ENCODE data around the gene NTPCR.

NTPCR gene

DNA sequence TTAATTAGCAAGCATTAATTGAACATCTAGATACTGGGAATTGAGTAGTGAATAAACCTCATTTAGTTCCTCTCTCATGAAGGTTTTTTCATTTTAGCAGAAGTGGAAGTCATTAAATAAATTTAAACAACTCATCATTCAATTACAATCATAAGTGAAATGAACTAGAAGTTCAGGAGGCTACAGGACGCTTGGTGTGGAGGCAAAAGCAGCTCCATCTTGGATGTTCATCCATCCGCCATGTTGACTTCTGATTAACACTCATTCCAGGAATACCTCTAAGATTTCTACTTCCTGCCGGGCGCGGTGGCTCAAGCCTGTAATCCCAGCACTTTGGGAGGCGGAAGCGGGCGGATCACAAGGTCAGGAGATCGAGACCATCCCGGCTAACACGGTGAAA is 11.5 kb upstream of the NTPCR start:
- no peak for TF ChIP-seq GABPA (IDR thresholded peaks at IDR 0.05; ENCODE audit: low read depth)
- TF ChIP-seq POLR2AphosphoS5 (IDR thresholded peaks at IDR 0.05; ENCODE audit: low read depth) = no peak
- TF ChIP-seq, protein P1, sequence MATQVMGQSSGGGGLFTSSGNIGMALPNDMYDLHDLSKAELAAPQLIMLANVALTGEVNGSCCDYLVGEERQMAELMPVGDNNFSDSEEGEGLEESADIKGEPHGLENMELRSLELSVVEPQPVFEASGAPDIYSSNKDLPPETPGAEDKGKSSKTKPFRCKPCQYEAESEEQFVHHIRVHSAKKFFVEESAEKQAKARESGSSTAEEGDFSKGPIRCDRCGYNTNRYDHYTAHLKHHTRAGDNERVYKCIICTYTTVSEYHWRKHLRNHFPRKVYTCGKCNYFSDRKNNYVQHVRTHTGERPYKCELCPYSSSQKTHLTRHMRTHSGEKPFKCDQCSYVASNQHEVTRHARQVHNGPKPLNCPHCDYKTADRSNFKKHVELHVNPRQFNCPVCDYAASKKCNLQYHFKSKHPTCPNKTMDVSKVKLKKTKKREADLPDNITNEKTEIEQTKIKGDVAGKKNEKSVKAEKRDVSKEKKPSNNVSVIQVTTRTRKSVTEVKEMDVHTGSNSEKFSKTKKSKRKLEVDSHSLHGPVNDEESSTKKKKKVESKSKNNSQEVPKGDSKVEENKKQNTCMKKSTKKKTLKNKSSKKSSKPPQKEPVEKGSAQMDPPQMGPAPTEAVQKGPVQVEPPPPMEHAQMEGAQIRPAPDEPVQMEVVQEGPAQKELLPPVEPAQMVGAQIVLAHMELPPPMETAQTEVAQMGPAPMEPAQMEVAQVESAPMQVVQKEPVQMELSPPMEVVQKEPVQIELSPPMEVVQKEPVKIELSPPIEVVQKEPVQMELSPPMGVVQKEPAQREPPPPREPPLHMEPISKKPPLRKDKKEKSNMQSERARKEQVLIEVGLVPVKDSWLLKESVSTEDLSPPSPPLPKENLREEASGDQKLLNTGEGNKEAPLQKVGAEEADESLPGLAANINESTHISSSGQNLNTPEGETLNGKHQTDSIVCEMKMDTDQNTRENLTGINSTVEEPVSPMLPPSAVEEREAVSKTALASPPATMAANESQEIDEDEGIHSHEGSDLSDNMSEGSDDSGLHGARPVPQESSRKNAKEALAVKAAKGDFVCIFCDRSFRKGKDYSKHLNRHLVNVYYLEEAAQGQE (IDR thresholded peaks at IDR 0.05; ENCODE audit: insufficient replicate concordance, low read depth) = no peak
- TF ChIP-seq, protein P2, sequence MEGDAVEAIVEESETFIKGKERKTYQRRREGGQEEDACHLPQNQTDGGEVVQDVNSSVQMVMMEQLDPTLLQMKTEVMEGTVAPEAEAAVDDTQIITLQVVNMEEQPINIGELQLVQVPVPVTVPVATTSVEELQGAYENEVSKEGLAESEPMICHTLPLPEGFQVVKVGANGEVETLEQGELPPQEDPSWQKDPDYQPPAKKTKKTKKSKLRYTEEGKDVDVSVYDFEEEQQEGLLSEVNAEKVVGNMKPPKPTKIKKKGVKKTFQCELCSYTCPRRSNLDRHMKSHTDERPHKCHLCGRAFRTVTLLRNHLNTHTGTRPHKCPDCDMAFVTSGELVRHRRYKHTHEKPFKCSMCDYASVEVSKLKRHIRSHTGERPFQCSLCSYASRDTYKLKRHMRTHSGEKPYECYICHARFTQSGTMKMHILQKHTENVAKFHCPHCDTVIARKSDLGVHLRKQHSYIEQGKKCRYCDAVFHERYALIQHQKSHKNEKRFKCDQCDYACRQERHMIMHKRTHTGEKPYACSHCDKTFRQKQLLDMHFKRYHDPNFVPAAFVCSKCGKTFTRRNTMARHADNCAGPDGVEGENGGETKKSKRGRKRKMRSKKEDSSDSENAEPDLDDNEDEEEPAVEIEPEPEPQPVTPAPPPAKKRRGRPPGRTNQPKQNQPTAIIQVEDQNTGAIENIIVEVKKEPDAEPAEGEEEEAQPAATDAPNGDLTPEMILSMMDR (IDR thresholded peaks at IDR 0.05; ENCODE audit: insufficient read depth, low read length) = no peak
- TF ChIP-seq SPI1 (IDR thresholded peaks at IDR 0.05; ENCODE audit: borderline replicate concordance, low read depth) = no peak
- no peak for DNase-seq (ENCODE audit: low read depth in 1 of 2, low spot score in 1 of 2)
- peak overlapping the region; percentile 55 for H3K27ac ChIP-seq (replicated peaks)
- no peak overlapping the region for H3K4me3 ChIP-seq (replicated peaks; ENCODE audit: insufficient read depth, low read length)
- H3K27me3 ChIP-seq (ENCODE audit: insufficient read depth, poor library complexity, severe bottlenecking) = no peaks in the 10 kb centered on the region

DNA sequence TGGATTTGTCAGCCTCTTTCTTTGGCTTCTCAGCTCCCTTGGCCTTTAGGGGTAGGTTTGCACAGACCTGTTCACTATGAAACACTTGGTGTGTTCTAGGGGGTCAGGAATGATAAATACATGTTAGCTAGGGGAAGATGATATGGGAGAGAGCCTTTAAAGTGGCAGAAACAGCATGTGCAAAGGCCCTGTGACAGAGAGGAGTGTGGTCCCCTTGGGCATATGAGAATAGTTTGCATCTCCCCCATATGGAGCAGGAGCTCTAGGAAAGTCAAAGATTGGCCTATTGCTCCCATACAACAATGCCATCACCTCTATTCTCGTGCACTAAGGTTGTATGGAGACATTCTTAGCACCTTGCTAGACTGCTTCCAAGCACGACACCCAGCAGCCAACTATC is 10.7 kb upstream of the NTPCR start:
- no peak for DNase-seq (ENCODE audit: low read depth in 1 of 2, low spot score in 1 of 2)
- Histone ChIP-seq H3K27me3 (ENCODE audit: insufficient read depth, poor library complexity, severe bottlenecking) (no peaks in the 10 kb centered on the region), H3K4me3 (replicated peaks; ENCODE audit: insufficient read depth, low read length) (no peak overlapping the region), H3K27ac (replicated peaks) (no peak overlapping the region)
- TF ChIP-seq SPI1 (IDR thresholded peaks at IDR 0.05; ENCODE audit: borderline replicate concordance, low read depth) = no peak
- no peak for TF ChIP-seq GABPA (IDR thresholded peaks at IDR 0.05; ENCODE audit: low read depth)
- TF ChIP-seq, protein P2 (IDR thresholded peaks at IDR 0.05; ENCODE audit: insufficient read depth, low read length) = no peak
- TF ChIP-seq, protein P1 (IDR thresholded peaks at IDR 0.05; ENCODE audit: insufficient replicate concordance, low read depth) = no peak
- no peak for TF ChIP-seq POLR2AphosphoS5 (IDR thresholded peaks at IDR 0.05; ENCODE audit: low read depth)

DNA sequence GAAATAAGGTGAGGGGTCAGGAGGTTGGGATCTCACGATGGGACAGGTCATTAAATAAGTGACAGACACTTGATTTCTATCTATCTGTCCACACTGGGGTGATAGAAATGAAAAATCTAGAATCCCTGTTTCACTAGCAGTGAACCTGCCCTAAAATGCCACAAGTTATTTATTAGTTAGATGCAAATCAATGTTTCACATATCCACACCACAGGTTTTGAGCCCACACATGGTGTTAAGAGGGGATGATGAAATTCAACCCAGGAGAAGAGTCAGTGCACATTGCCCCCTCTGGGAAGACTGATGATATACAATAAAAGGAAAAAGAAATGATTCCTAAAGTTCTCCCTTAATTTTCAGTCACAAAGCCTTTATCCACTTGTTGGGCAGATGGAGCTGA is 10.1 kb upstream of the NTPCR start:
- no peak for DNase-seq (ENCODE audit: low read depth in 1 of 2, low spot score in 1 of 2)
- TF ChIP-seq GABPA (IDR thresholded peaks at IDR 0.05; ENCODE audit: low read depth) (no peak), POLR2AphosphoS5 (IDR thresholded peaks at IDR 0.05; ENCODE audit: low read depth) (no peak), SPI1 (IDR thresholded peaks at IDR 0.05; ENCODE audit: borderline replicate concordance, low read depth) (no peak)
- TF ChIP-seq, protein P2 (IDR thresholded peaks at IDR 0.05; ENCODE audit: insufficient read depth, low read length) = no peak
- TF ChIP-seq, protein P1 (IDR thresholded peaks at IDR 0.05; ENCODE audit: insufficient replicate concordance, low read depth) = no peak
- Histone ChIP-seq H3K4me3 (replicated peaks; ENCODE audit: insufficient read depth, low read length) (no peak overlapping the region), H3K27me3 (ENCODE audit: insufficient read depth, poor library complexity, severe bottlenecking) (no peaks in the 10 kb centered on the region), H3K27ac (replicated peaks) (no peak overlapping the region)

All from HL-60 (cell line).